Measurements from ENCODE around the gene ZNRF1.
"Not testable (repeated sequence)": the region's sequence is repeated elsewhere in the genome, so short reads cannot be mapped to it uniquely, and the experiment has no call there.

The ZNRF1 gene

DNA sequence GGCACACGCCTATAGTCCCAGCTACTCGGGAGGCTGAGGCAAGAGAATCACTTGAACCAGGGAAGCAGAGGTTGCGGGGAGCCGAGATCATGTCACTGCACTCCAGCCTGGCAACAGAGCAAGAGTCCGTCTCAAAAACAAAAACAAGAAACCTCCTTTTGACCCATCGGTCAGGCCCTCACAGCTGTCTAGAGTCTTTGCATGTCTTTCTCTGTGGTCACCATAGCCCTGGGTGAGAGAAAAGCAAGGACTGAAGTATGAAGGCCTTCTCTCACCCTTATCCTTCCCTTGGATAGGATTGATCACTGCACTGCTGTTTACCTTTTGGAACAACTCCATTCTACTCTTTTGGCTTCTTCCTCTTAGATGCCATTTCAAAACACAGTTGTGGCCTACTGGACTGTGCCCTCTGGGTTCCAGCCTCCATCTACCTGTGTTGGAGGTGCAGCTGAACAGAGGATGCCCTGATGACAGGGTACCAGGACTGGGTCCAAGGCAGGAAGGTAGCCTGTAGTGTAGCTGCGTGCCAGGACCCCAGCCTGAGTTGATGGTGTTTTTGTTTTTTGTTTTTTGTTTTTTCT, 80.6 kb downstream of the ZNRF1 start:
- no peak for DNase-seq (ENCODE audit: low read depth)

DNA sequence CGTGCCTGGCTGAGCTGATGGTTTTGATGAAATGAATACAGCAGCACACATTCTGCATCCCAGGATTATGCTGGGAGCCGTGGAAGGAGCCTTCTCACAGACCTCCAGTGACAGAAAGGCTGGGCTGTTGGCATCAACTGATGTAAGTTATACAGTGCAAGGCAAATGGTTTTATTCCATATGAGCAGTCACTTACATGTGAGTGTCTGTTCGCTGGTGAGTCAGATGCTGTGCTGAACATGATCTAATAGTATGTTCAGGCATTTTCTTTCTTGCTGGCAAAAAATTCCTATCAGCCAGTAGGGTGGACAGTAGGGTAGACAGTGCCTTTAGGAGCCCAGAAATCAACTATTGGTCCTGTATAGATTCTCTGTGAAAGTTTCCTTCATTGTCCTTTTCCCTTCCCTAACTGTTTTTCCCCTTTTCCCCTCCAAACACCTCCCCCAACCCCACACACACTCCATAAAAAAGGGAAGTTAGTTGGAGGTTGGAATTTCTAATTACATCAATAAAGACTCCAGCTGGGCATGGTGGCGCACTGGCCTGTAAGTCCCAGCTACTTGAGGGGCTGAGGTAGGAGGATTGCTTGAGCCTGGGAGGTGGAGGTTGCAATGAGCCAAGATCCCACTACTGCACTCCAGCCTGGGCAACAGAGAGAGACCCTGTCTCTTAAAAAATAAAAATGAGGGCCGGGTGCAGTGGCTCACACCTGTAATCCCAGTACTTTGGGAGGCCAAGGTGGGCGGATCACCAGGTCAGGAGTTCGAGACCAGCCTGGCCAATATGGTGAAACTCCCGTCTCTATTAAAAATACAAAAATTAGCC, 81.6 kb downstream of the ZNRF1 start:
- DNase-seq (ENCODE audit: low read depth) = no peak

DNA sequence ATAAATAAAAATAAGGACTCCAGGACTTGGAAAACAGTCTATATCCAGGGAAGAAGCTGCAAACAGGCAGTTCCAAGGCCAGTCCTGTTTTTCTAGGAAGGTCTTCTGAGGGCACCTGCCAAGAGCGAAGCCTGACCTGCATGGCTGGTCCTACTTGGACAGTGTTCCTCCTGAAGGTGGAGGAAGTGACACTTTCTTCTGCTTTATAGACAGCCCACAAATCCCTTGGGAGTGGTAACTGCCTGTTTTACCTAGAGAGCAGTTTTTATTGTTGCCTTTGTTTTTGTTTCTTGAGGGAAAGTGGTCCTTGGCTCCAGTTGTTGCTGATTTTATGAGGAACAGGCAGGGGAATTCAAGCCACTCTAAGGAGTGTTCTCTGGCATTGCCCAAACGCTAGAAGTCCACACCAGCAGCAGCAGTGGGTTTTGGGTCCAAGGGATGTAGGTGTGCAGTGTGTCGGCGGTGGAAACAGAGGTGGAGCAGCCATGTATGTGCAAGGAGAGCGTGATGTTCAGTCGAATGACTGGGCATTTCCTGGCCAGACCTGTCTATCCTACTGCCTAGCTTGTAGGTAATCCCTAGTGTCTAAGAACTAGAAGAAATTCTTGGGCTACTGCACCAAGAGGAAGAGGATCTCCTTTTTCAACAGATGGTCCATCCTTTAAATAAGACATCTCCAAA, 82.5 kb downstream of the ZNRF1 start:
- DNase-seq (ENCODE audit: low read depth) = no peak

DNA sequence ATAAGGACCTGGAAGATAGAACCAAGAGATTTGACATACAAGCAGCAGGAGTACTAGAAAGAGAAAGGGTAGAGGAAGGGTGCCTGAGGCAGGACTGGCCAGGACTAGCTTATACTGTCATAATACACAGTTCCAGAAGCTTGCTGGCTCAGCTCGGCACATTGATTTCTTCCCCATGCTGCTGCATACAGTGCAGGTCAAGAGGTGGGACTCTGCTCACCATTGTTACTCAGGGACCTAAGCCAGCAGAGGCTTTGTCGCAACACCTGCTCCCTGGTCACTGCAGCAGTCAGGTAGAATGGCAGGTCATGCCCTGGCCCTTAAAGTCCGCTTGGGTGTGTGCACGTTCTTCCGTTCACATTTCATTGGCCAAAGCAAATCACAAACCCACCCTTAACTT, 85.0 kb downstream of the ZNRF1 start:
- no peak for DNase-seq (ENCODE audit: low read depth)

DNA sequence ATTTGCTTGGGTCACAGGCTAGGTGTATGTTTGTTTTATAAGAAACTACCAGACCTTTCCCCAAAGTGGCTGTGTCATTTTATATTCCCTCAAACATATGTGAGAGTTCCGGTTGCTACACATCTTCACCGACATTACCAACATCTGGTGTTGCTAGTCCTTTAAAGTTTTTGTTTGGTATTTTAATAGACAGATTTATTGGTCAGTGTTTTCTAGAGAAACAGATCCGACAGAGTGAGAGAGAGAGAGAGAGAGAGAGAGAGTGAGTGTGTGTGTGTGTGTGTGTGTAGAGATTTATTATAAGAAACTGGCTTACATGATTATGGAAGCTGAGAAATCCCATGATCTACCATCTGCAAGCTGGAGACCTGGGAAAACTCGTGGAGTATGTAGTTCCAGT, 86.7 kb downstream of the ZNRF1 start:
- DNase-seq (ENCODE audit: low read depth) = no peak

DNA sequence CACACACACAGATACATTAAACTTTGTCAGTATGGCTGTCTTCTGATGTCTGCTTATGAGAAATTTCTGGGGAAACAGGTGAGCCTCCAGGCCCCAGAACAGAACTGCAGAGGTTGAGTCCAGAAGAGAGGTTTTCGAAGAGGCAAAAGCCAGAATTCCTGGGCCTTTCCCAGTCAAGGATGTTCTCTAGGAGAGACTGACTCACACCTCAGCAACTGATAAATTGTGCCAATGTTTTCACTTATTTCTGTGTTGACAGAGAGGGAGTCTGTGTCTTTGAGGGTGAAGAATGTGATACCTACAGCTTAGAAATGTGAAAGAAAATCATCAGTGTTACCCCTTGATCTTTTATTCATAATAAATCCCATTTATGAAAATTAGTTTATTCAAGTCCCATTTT, 87.5 kb downstream of the ZNRF1 start:
- DNase-seq (ENCODE audit: low read depth) = no peak

DNA sequence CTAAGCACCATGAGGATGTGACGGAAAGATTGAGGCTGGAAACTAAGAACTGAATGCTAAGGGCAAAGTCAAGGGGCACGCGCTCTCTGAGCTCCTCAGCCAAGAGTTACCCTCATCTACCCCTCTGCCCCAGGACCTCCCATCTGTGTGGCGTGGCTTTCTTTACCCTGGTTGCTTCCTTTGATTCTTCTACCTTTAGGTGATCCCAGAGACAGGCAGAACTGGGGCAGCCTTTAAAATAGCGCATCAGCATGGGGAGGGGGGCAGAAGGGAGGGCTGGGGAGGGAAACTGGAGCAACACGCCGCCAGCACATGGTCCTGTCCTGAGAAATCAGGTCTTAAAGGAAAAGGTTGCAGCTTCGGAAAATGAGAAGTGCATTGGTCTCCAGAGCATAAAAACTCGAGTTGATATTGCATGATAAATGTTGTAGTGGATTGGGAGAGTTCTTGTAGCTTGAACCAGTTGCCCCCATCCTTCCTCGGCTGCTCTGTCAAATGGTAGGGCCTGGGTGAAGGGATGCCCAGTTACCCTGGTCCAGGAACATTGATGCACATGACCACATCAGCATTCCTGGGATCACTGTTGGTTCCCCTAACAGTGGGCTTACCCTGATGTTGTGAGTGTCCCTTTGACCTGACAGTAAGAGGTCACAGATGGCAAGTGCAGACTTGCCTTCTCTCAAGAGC, 88.0 kb downstream of the ZNRF1 start:
- no peak for DNase-seq (ENCODE audit: low read depth)

GRCh38 chr16:75087375-75087979, 88.7 kb downstream of the ZNRF1 start:
- DNase-seq (ENCODE audit: low read depth) = no peak

GRCh38 chr16:75088216-75088615, 89.4 kb downstream of the ZNRF1 start:
- no peak for DNase-seq (ENCODE audit: low read depth)

DNA sequence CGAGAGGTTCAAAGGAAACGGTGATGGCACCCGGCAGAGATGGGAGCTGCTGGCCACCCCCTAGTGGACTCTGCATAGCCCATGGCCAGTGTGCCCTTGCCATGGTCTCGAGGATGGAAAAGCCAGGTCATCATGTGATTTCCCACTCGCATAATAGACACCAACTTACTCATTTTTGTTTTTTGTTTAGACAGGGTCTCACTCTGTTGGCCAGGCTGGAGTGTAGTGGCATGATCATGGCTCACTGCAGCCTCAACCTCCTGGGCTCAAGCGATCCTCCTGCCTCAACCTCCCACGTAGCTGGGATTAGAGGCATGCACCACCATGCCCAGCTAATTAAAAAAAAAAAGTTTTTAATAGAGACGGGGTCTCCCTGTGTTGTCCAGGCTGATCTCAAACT, 90.1 kb downstream of the ZNRF1 start:
- no peak for DNase-seq (ENCODE audit: low read depth)

GRCh38 chr16:75089486-75090202, 90.8 kb downstream of the ZNRF1 start:
- no peak for DNase-seq (ENCODE audit: low read depth)

GRCh38 chr16:75090899-75091298, 92.1 kb downstream of the ZNRF1 start:
- DNase-seq (ENCODE audit: low read depth) = not testable (repeated sequence)

DNA sequence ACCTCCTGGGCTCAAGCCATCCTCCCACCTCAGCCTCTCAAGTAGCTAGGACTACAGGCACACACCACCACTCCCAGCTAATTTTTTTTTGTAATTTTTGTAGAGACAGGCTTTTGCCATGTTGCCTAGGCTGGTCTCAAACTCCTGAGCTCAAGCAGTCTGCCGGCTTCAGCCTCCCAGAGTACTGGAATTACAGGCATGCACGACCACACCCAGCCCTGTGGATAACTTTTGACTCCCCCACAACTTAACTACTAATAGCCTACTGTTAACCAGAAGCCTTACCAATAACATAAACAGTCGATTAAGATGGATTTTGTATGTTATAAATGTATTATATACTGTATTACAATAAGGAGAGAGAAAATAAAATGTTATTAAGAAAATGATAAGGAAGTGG, 92.8 kb downstream of the ZNRF1 start:
- DNase-seq (ENCODE audit: low read depth) = not testable (repeated sequence)

DNA sequence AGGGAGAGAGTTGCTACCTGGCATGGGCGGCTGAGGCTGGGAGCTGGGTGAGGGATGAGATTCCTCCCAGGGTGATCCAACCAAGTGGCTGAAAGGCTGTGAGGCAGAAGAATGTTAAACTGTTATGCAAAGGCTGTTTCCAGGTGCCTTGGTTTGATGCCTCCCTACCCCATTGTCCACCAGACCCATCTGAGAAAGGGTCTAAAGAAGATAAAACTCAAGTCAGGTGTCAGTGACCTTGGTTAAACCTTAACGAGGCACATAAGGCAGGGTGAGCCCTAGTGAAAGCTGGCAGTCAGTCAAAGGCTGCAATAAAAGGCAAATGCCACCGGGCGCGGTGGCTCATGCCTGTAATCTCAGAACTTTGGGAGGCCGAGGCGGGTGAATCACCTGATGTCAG, 94.0 kb downstream of the ZNRF1 start:
- DNase-seq (ENCODE audit: low read depth) = no peak

DNA sequence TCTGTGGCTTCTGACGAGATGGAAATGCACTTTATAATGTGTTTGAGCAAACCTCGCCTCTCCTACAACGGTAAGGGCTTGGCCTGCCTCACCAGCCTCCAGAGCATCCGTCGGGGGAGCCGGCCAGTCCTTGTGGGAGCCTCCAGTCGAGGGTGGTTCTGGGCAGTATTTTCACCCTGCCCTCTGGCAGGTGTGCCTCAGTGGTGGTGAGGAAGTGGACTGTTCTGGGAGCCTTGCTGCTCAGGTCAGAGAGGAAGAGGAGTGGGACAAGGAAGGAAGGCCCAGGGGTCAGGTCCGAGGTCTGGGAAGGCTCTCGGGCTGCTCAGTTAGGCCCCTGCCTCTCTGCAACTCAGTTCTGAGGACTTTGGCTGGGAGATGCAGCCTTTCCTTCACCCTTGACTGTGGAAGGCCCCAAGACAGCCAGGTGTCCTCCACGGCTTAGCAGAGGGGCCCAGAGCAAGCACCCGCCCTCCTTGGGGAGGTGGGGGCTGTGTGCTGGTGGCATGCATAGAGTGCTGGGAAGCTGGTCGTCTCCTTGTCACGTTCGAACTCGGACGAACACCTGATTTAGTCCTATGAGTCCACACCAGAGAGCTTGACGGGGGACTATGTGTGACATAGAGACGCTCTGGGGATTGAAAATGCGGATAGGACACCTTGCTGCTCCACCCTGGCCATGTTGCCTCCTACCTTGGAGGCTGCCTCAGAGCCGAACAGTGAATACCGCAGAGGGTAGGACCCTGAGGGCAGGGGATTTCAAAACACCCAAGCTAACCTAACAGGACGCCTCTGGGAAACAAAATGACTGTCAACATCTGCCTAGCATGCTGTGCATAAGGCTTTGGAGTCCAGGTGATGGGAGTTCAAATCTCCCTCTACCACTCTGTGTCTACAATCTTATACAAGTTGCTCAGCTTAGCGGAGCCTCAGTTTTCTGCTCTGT, 95.0 kb downstream of the ZNRF1 start:
- no peak for DNase-seq (ENCODE audit: low read depth)

DNA sequence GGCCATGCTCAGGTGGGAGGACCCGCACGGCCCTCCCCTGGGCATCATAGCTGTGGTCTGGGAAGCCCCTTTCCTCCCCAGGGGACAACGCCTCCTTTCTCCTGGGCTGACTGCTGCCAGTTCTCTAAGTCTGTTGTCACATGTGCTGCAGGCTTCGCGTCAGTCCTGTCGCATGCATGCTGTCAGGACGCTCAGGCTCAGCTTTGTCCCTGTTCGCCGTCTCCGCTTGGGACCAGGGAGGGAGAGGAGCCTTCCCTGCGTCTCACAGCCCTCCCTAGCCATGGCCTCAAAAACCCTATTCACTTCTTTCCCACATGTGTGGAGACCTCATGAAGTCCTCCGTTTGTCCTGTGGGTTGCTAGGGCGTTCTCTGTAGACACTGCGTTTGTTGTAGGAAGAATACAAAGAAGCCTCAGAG, 96.4 kb downstream of the ZNRF1 start:
- no peak for DNase-seq (ENCODE audit: low read depth)

GRCh38 chr16:75096656-75097055, 97.8 kb downstream of the ZNRF1 start:
- DNase-seq (ENCODE audit: low read depth) = no peak

DNA sequence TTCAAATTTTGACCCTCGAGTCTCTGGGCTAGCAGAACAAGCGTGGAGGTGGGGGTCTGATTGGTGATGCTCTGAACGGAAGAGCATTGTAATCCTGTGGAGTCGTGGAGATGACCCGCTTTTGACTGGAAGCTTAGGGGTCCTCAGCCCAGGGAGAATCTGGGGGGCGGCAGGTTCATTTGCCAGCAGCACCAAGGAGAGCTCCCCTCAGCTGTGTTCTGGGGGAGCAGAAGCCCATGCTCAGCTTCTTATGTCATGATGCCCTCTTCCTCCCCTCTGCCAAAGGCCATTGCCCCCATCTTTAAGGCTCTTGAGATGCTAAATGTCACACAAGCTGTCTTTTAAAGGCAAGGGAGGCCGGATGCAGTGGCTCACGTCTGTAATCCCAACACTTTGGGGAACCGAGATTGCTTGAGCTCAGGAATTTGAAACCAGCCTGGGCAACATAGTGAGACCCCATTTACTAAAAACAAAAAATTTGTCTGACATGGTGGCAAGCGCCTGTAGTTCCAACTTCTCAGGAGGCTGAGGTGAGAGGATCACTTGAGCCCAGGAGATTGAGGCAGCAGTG, 98.5 kb downstream of the ZNRF1 start:
- DNase-seq (ENCODE audit: low read depth) = no peak

DNA sequence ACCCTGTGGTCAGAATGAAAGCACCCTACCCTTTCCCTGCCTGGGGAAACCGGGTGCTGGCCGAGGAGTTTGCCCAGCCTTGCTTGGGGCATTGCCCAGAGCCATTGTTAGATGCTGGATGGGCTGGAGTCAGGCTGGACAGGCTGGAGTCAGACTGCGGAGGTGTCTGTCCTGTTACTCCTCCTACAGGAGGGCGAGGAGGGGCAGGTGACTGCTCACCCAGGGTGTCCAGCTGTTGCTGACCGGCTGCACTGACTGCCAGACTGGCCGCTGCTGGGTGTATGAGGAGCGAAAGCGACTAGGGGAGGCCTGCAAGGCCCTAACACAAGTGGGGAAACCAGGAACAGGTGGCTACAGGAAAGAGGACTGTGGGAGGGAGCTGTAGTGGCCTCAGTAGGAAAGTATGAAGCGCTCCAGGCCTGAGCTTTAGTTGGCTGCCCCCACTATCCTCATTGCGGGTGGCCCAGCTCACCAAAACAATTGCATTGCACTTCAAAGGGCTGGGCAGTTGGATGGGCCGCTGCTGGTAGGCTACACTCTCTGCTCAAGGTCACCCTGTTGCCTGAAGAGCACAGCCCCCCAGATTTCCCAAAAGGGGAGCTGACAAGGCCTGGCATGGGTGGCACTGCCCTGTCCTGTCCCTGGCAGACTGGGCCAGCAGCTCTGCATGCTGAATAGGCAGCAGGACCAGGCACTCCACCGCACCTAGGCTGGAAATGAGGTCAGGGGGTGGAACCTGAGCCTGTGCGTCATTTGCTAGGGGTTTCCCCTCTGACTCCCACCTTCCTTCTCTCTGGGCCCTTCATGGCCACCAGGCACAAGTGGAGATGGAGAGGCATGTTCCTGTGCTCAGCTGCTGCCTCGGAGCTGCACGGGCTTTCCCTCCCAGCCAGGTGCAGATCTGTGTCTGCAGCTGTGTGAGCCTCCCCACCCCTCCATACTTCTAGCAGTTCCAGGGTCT, 99.4 kb downstream of the ZNRF1 start:
- peak; percentile 24 for DNase-seq (ENCODE audit: low read depth)

Measured in stimulated activated CD8-positive, alpha-beta memory T cell treated with anti-CD3 and anti-CD28 coated beads, Interleukin-15, amount 100 ng/mL, for 1 hour (primary cell).